B cell (primary cell): ENCODE measurements around the gene ITGAE. TPM values are rescaled to one million over a fixed set of nuclear protein-coding genes. Genes with fewer than 3 reads are reported as not detected.
A peak's percentile ranks its signal among the peaks of the same experiment; 100 is the strongest.

ENCODE experiments used
- ATAC-seq: fragments of 200-7000 bp; cut with Tn5 transposase; one replicate; pipeline ENCODE4 v1.10.0; 2021; ENCODE audit warnings: low read depth, mild to moderate bottlenecking, moderate number of reproducible peaks, moderate library complexity
- CTCF ChIA-PET: fragments of 350-600 bp; sonication (Branson Sonifier 250); formaldehyde crosslinking; loops from one replicate; lab custom pipeline; 2021; ENCODE audit warnings: antibody characterized with exemption, inconsistent platforms; lab: Charles Lee
- POLR2A ChIA-PET: fragments of 350-600 bp; sonication (Branson Sonifier 250); formaldehyde crosslinking; loops from one replicate; lab custom pipeline; 2021; ENCODE audit warnings: antibody characterized with exemption; lab: Charles Lee
- DNase-seq: peaks from one replicate; pipeline ENCODE4 v3.0.0; 2013
- H2AFZ ChIP-seq: 2 replicates; pipeline ENCODE4 v1.6.1; 2012; ENCODE audit warnings: mild to moderate bottlenecking, low read depth, low read length; ENCODE audit not compliant: insufficient read depth, poor library complexity, severe bottlenecking
- H3K27ac ChIP-seq, 2 donors: 1 replicate in 1 of 2; 2 replicates in 1 of 2; pipeline ENCODE4 v1.5.1; 2012 to 2013; ENCODE audit warnings: low read length in 2 of 2, mild to moderate bottlenecking in 2 of 2, moderate library complexity in 1 of 2
- H3K27me3 ChIP-seq, 4 experiments: fragments of 200-600 bp in 1 of 4; sonication (generic) in 1 of 4; replicated peaks in 1 of 4; 1 replicate in 2 of 4; 2 replicates in 2 of 4; pipeline versions ENCODE4 v1.6.1 to v1.7.0; 2013 to 2016; ENCODE audit warnings: low read length in 3 of 4, mild to moderate bottlenecking in 2 of 4, mixed read lengths in 1 of 4, moderate library complexity in 1 of 4; ENCODE audit not compliant: insufficient read depth in 4 of 4, control insufficient read depth in 3 of 4; ENCODE audit errors: control extremely low read depth in 1 of 4
- H3K36me3 ChIP-seq, 2 experiments: replicated peaks in 1 of 2; 1 replicate in 1 of 2; 2 replicates in 1 of 2; pipeline versions ENCODE4 v1.6.1 to v1.7.1; 2013; ENCODE audit warnings: low read length in 1 of 2; ENCODE audit not compliant: insufficient read depth in 2 of 2, control insufficient read depth in 1 of 2; ENCODE audit errors: control extremely low read depth in 1 of 2, extremely low read depth in 1 of 2
- H3K4me1 ChIP-seq, 2 donors: fragments of 200-600 bp in 1 of 2; sonication (generic) in 1 of 2; 1 replicate in 1 of 2; 2 replicates in 1 of 2; pipeline versions ENCODE4 v1.5.1 to v1.6.1; 2013 to 2017; ENCODE audit warnings: low read length in 2 of 2; ENCODE audit not compliant: control insufficient read depth in 2 of 2, insufficient read depth in 2 of 2
- H3K4me2 ChIP-seq: replicated peaks from 2 replicates; pipeline ENCODE3; 2012; ENCODE audit warnings: mild to moderate bottlenecking, low read depth, low read length; ENCODE audit not compliant: poor library complexity, severe bottlenecking
- H3K4me3 ChIP-seq, 5 experiments: fragments of 200-600 bp in 1 of 5; sonication (generic) in 1 of 5; 1 replicate in 3 of 5; 2 replicates in 2 of 5; pipeline versions ENCODE4 v1.5.1 to v1.7.0; 2011 to 2016; ENCODE audit warnings: low read length in 4 of 5, mild to moderate bottlenecking in 4 of 5, low read depth in 2 of 5, control low read depth in 1 of 5, moderate library complexity in 1 of 5; ENCODE audit not compliant: insufficient read depth in 1 of 5; ENCODE audit errors: control extremely low read depth in 1 of 5, extremely low read depth in 1 of 5
- H3K79me2 ChIP-seq: fragments of 200-600 bp; sonication (generic); one replicate; pipeline ENCODE4 v1.6.0; 2016; ENCODE audit warnings: low read length; ENCODE audit not compliant: control insufficient read depth, insufficient read depth
- H3K9ac ChIP-seq: fragments of 200-600 bp; sonication (generic); 2 replicates; pipeline ENCODE4 v1.6.1; 2017; ENCODE audit warnings: mild to moderate bottlenecking, low read length, moderate library complexity
- H3K9me3 ChIP-seq, 3 donors: one replicate each; pipeline versions ENCODE4 v1.6.1 to v1.7.1; 2013; ENCODE audit warnings: low read length in 2 of 3; ENCODE audit not compliant: control insufficient read depth in 2 of 3, insufficient read depth in 1 of 3; ENCODE audit errors: control extremely low read depth in 1 of 3
- H4K20me1 ChIP-seq: 2 replicates; pipeline ENCODE4 v1.6.0; 2012; ENCODE audit warnings: mild to moderate bottlenecking, low read length; ENCODE audit not compliant: insufficient read depth, control insufficient read depth, poor library complexity, severe bottlenecking
- H3K27ac Mint-ChIP-seq: one replicate; pipeline ENCODE4 v1.8.0; 2021; ENCODE audit warnings: mixed read lengths
- H3K27me3 Mint-ChIP-seq: one replicate; pipeline ENCODE4 v1.8.0; 2021; ENCODE audit warnings: mixed read lengths
- H3K4me1 Mint-ChIP-seq: one replicate; pipeline ENCODE4 v1.8.0; 2021; ENCODE audit warnings: mixed read lengths
- H3K4me3 Mint-ChIP-seq: one replicate; pipeline ENCODE4 v1.8.0; 2021; ENCODE audit warnings: mixed read lengths
- H3K9me3 Mint-ChIP-seq: one replicate; pipeline ENCODE4 v1.8.0; 2022; ENCODE audit warnings: mixed read lengths; ENCODE audit not compliant: insufficient read depth
- EZH2 ChIP-seq: IDR thresholded peaks from 2 replicates; pipeline ENCODE4 v1.6.1; 2012; ENCODE audit warnings: borderline replicate concordance, low read depth, mild to moderate bottlenecking, moderate library complexity, low read length; ENCODE audit not compliant: insufficient read depth, poor library complexity, severe bottlenecking
- WGBS: methylation state at CpG from one replicate; pipeline ENCODE4 v1.1.5; 2013; ENCODE audit warnings: missing lambda C conversion rate; ENCODE audit not compliant: insufficient coverage; 5-methylcytosine and 5-hydroxymethylcytosine counted together
- intact Hi-C: fragments of 100-400 bp; cut with micrococcal nuclease; formaldehyde crosslinking; loops from one replicate; pipeline ENCODE4 v1.10.0; 2022
- polyA plus RNA-seq: library from polyadenylated mRNA; depleted of rRNA; stranded (reverse); fragments of >200 nt; gene quantifications from 2 replicates; pipeline ENCODE4 v1.2.3, GENCODE V29; 2012
- total RNA-seq, 2 donors: library from RNA; stranded (reverse); fragments of 120-200 nt in 1 of 2; gene quantifications; 1 replicate in 1 of 2; 2 replicates in 1 of 2; pipeline versions ENCODE4 v1.2.3 to v1.2.4, GENCODE V29; 2013 to 2022
- TF ChIP-seq, protein P1 (sequence below): fragments of 200-600 bp; IDR thresholded peaks from one replicate; pipeline ENCODE4 v1.8.0; 2022; ENCODE audit warnings: antibody characterized with exemption, mild to moderate bottlenecking

The ITGAE gene
- total and polyA plus RNA-seq, 2 donors (not counting 1 experiment from before 2014, with no cell fraction given): 48.2 to 95.6 TPM

DNA sequence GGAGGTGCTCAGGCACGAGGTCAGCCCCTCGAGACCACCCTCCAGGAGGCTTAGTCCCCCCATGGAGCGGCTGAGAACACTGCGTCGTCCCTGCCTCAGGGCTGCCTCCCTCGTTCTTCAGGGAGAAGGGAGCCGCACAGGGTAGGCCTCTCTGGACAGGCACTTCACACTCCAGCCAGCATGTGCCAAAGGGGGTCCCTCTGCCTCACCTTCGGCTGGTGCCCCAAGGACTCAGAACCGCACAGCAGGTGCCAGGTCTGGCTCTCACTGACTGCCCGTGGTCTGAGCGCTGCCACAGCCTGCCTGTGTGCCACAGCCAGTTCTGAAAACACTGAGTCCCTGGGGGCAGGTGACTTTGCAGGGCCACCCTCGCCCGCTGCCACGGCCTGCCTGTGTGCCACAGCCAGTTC, 112.1 kb downstream of the ITGAE start:
- Mint-ChIP-seq H3K27me3 (no peaks in the 10 kb centered on the region), H3K4me3 (peak overlapping the region; percentile 83), H3K27ac (peak overlapping the region; percentile 96), H3K4me1 (peaks cover 66% of the 10 kb centered on the region), H3K9me3 (no peaks in the 10 kb centered on the region)
- DNase-seq (peak; percentile 56), ATAC-seq (peak; percentile 57)
- CTCF ChIA-PET: interaction anchor here (0.6 to 5.0 kb wide), 3 partner anchors 23 to 49 kb away, joined by 3 to 27 read pairs (median 5); no protein-coding TSS in a partner anchor
- Histone ChIP-seq H3K9me3 (peaks cover 0 to 4% (median 0%) of the 10 kb centered on the region in 3 donors), H3K9ac (peak overlapping the region; percentile 25), H3K4me3 (peak overlapping the region in 3 of 5 experiments; percentile 4 to 33 (median 24)), H3K4me1 (peaks cover 61 to 72% of the 10 kb centered on the region in 2 donors), H2AFZ (no peak overlapping the region), H3K27ac (peak overlapping the region; percentile 49 to 58), H3K36me3 (peaks cover 0 to 60% of the 10 kb centered on the region in 2 experiments), H3K79me2 (peaks cover 55% of the 10 kb centered on the region), H3K27me3 (no peaks in the 10 kb centered on the region), H4K20me1 (peaks cover 57% of the 10 kb centered on the region), H3K4me2 (peak overlapping the region; percentile 80)
- POLR2A ChIA-PET: interaction anchor here (0.6 to 1.0 kb wide), 2 partner anchors 24 to 49 kb away, joined by 4 to 5 read pairs; no protein-coding TSS in a partner anchor
- intact Hi-C loops: no loop called here
- TF ChIP-seq, protein P1, sequence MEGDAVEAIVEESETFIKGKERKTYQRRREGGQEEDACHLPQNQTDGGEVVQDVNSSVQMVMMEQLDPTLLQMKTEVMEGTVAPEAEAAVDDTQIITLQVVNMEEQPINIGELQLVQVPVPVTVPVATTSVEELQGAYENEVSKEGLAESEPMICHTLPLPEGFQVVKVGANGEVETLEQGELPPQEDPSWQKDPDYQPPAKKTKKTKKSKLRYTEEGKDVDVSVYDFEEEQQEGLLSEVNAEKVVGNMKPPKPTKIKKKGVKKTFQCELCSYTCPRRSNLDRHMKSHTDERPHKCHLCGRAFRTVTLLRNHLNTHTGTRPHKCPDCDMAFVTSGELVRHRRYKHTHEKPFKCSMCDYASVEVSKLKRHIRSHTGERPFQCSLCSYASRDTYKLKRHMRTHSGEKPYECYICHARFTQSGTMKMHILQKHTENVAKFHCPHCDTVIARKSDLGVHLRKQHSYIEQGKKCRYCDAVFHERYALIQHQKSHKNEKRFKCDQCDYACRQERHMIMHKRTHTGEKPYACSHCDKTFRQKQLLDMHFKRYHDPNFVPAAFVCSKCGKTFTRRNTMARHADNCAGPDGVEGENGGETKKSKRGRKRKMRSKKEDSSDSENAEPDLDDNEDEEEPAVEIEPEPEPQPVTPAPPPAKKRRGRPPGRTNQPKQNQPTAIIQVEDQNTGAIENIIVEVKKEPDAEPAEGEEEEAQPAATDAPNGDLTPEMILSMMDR: no peak
- TF ChIP-seq EZH2: no peak
- 67% methylated on average over 9 of the region's 14 CpGs for WGBS

DNA sequence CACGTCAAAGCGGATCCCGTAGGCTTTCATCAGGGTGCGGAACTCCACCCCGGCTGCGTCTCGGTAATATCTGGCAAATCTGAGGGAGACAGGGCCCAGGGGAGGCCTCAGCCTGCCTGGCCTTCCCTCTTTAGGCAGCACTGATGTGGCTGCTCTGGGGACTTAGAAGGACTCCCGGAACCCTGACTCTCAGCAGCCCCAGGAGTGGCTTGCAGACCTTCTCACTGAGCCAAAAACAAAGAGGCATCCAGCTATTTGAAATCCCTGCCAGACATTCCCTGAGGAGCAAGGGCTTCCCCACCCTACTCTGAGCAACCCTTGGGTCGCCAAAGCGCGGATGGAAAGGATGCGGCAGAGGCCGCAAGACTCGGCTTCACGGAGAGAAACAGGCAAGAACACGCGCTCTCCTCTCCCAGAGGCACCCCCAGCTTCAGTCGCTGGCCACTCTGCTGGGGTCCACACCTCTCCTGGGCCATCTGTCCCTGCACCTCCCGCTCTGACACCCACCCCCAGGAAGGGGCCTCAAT, 112.9 kb downstream of the ITGAE start:
- peaks cover 67% of the 10 kb centered on the region for H3K4me1 Mint-ChIP-seq
- TF ChIP-seq, protein P1: no peak
- TF ChIP-seq EZH2: no peak
- Histone ChIP-seq H3K27me3 (no peaks in the 10 kb centered on the region), H4K20me1 (peaks cover 65% of the 10 kb centered on the region), H3K4me1 (peaks cover 66 to 74% of the 10 kb centered on the region in 2 donors), H3K4me3 (peak overlapping the region in 3 of 5 experiments; percentile 24 to 37 (median 33)), H3K79me2 (peaks cover 52% of the 10 kb centered on the region), H3K4me2 (peak overlapping the region; percentile 80), H3K9ac (peak overlapping the region; percentile 31), H2AFZ (no peak overlapping the region), H3K36me3 (peaks cover 0 to 63% of the 10 kb centered on the region in 2 experiments), H3K9me3 (peaks cover 0 to 7% (median 0%) of the 10 kb centered on the region in 3 donors), H3K27ac (peak overlapping the region; percentile 41 to 58)
- ATAC-seq: peak; percentile 18
- 64% methylated on average over 18 of the region's 19 CpGs for WGBS
- ChIA-PET CTCF (interaction anchor here (1.3 to 5.0 kb wide), 2 partner anchors 45 to 49 kb away, joined by 5 to 27 read pairs; no protein-coding TSS in a partner anchor), POLR2A (interaction anchor here (0.5 to 1.3 kb wide), 4 partner anchors 25 to 71 kb away, joined by 3 to 8 read pairs (median 4); no protein-coding TSS in a partner anchor)
- peak overlapping the region; percentile 96 for H3K27ac Mint-ChIP-seq
- peak; percentile 77 for DNase-seq
- peak overlapping the region; percentile 83 for H3K4me3 Mint-ChIP-seq
- H3K27me3 Mint-ChIP-seq: no peaks in the 10 kb centered on the region
- intact Hi-C loops: no loop called here
- no peaks in the 10 kb centered on the region for H3K9me3 Mint-ChIP-seq
